ENCODE results near the gene BARHL2. TPM values are rescaled to one million over a fixed set of nuclear protein-coding genes. Genes with fewer than 3 reads are reported as not detected.
A peak's percentile ranks its signal among the peaks of the same experiment; 100 is the strongest.

The BARHL2 gene
- not detected for total RNA-seq
- polyA plus RNA-seq, result not detected
- long read RNA-seq, donor 1, result 0 reads
- long read RNA-seq, donor 2, result 0 reads

DNA sequence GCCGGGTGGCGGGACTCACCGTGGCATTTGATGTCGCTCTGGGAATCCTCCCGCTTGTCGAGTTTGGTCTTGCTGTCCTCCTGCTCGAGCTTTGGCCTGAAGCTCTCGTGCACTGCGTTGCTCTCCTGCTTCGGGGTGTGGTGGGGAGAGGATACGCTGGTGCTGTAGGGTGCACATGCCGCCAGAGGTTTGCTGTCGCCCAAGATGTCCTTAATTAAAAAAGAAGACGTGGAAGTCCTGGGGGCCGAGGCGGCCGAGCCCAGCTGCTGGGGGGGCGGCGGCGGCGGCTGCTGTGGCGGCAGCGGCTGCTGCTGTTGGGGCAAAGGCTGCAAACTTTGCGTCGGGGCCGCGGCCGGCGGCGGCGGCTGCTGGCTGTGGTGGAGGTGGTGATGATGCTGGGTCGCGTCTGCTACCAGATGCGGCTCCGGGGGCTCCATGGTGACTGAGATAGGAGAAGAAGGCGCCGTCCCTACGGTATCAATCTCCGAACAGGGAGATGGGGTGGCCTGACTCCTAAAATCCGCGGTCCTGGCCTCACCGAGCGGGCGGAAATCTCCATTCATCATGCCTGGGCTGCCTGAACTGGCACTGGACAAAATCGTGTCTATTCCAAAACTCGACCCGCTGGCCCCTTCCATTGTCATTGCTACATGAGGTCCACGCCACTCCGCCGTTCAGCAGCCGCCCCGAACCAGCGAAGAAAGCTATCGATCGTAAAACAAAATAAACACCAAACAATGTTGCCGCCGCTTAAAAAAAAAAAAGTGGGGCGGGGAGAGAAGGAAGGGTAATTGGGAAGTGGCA is at the start of gene BARHL2:
Gene BARHL2, minus strand, starts transcription at position 751 of the 804 bp plus-strand sequence. Its CDS starts 107 bp downstream, at position 644.
- Histone ChIP-seq H3K4me1 (peaks cover 7 to 39% (median 25%) of the 10 kb centered on the region in 6 donors), H3K36me3 (no peaks in the 10 kb centered on the region), H3K27ac (no peak within 1 kb of the TSS), H3K4me3 (peak within 1 kb of the TSS; percentile 7 to 65 (median 34)), H3K27me3 (replicated peaks in 1 of 7) (peaks cover 23 to 100% (median 97%) of the 10 kb centered on the region in 7 donors), H3K9me3 (peaks cover 0 to 35% (median 0%) of the 10 kb centered on the region in 8 donors)
- intact Hi-C loops (cut with DNase I; ENCODE audit: low total_unique reads), result no loop called here
- WGBS, 5 donors, result 7 to 16% (median 10%) methylated on average over 33 to 58 of the region's 58 CpGs
- no peak for DNase-seq
- TF ChIP-seq POLR2AphosphoS5 (IDR thresholded peaks at IDR 0.05), result no peak
- no peak for TF ChIP-seq POLR2A (IDR thresholded peaks at IDR 0.05)
- TF ChIP-seq, protein P1, sequence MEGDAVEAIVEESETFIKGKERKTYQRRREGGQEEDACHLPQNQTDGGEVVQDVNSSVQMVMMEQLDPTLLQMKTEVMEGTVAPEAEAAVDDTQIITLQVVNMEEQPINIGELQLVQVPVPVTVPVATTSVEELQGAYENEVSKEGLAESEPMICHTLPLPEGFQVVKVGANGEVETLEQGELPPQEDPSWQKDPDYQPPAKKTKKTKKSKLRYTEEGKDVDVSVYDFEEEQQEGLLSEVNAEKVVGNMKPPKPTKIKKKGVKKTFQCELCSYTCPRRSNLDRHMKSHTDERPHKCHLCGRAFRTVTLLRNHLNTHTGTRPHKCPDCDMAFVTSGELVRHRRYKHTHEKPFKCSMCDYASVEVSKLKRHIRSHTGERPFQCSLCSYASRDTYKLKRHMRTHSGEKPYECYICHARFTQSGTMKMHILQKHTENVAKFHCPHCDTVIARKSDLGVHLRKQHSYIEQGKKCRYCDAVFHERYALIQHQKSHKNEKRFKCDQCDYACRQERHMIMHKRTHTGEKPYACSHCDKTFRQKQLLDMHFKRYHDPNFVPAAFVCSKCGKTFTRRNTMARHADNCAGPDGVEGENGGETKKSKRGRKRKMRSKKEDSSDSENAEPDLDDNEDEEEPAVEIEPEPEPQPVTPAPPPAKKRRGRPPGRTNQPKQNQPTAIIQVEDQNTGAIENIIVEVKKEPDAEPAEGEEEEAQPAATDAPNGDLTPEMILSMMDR (IDR thresholded peaks at IDR 0.05 in 8 of 11, conservative IDR thresholded peaks at IDR 0.05 in 3 of 11), result no peak

DNA sequence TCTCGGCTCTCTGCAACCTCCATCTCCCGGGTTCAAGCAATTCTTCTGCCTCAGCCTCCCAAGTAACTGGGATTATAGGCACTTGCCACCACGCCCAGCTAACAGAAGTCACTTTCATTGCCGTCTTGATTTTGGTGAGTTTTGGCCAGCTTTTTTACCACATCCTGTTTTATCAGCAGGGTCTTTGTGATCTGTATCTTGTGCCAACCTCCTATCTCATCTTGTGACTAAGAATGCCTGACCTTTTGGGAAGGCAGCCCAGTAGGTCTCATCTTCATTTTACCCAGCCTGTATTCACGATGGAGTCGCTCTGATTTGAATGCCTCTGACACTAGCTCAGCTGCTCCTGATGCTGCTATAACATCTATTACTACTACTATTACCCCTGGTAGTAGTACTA is 46.8 kb upstream of the BARHL2 start:
- Histone ChIP-seq H3K36me3 (no peaks in the 10 kb centered on the region), H3K4me3 (no peak overlapping the region), H3K9me3 (no peaks in the 10 kb centered on the region), H3K4me1 (no peaks in the 10 kb centered on the region), H3K27me3 (replicated peaks in 1 of 7) (peaks cover 0 to 41% (median 6%) of the 10 kb centered on the region in 7 donors), H3K27ac (no peak overlapping the region)
- TF ChIP-seq POLR2A (IDR thresholded peaks at IDR 0.05), result no peak
- no peak for TF ChIP-seq POLR2AphosphoS5 (IDR thresholded peaks at IDR 0.05)
- TF ChIP-seq, protein P1 (IDR thresholded peaks at IDR 0.05 in 8 of 11, conservative IDR thresholded peaks at IDR 0.05 in 3 of 11), result no peak
- DNase-seq, result no peak
- 73 to 89% (median 76%) methylated on average over 6 of the region's 6 CpGs for WGBS, 5 donors
- intact Hi-C loops (cut with DNase I; ENCODE audit: low total_unique reads), result no loop called here

DNA sequence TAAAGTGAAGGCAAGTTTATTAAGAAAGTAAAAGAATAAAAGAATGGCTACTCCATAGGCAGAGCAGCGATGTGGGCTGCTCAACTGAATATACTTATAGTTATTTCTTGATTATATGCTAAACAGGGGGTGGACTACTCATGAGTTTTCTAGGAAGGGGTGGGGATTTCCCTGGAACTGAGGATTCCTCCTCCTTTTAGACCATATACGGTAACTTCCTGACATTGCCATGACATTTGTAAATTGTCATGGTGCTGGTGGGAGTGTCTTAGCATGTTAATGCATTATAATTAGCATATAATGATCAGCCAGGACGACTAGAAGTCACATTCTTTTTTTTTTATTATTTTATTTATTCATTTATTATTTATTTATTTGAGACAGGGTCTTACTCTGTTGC is 46.4 kb upstream of the BARHL2 start:
- Histone ChIP-seq H3K27me3 (replicated peaks in 1 of 7) (peaks cover 0 to 41% (median 6%) of the 10 kb centered on the region in 7 donors), H3K36me3 (no peaks in the 10 kb centered on the region), H3K4me3 (no peak overlapping the region), H3K27ac (no peak overlapping the region), H3K9me3 (no peaks in the 10 kb centered on the region), H3K4me1 (no peaks in the 10 kb centered on the region)
- intact Hi-C loops (cut with DNase I; ENCODE audit: low total_unique reads), result no loop called here
- 70 to 78% (median 76%) methylated on average over 3 of the region's 3 CpGs for WGBS, 5 donors
- TF ChIP-seq POLR2AphosphoS5 (IDR thresholded peaks at IDR 0.05), result no peak
- TF ChIP-seq, protein P1 (IDR thresholded peaks at IDR 0.05 in 8 of 11, conservative IDR thresholded peaks at IDR 0.05 in 3 of 11), result no peak
- no peak for TF ChIP-seq POLR2A (IDR thresholded peaks at IDR 0.05)
- DNase-seq, result no peak

All from spleen (tissue), 13 donors.